ENCODE results near the gene WDSUB1.

- no peak for TF ChIP-seq POLR2A (IDR thresholded peaks at IDR 0.05; ENCODE audit: low read depth, low read length)
- TF ChIP-seq TAF1 (IDR thresholded peaks at IDR 0.05; ENCODE audit: low read depth, low read length) = no peak
Observed at GRCh38 chr2:159227467-159227866, 59.0 kb downstream of the WDSUB1 start.
